GM21825 (cell line): ENCODE measurements around the gene EIF4E3.

ENCODE experiments used
- ATAC-seq: cut with Tn5 transposase; IDR thresholded peaks from one replicate; pipeline ENCODE4 v1.9.1; 2021; ENCODE audit warnings: mild to moderate bottlenecking, moderate library complexity; ENCODE audit not compliant: unreplicated experiment

EIF4E3 gene

DNA sequence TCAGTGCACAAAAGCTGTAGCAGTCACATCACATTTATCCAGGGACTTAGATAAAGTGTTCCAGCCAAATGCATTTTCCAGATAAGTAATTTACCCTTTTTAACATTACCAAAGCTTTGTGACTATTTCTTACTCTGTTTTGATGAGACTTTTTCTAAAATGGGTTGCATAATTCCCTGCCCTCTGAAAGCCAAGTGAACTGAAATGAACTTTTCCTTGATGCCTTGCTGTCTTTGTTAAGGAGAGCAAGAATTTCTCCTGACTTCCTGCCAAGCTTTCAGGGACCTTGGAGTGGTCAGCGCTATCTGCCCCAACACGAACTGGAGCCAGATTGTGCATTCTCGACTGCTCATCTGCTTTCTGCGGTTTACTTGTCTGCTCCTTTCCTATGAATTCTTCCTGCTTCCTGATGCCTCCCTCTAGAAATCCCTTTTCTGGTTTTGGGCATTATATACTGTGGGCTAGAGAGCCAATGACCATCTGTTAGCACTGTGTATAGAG is 34.8 kb downstream of the EIF4E3 start:
- no peak for ATAC-seq

DNA sequence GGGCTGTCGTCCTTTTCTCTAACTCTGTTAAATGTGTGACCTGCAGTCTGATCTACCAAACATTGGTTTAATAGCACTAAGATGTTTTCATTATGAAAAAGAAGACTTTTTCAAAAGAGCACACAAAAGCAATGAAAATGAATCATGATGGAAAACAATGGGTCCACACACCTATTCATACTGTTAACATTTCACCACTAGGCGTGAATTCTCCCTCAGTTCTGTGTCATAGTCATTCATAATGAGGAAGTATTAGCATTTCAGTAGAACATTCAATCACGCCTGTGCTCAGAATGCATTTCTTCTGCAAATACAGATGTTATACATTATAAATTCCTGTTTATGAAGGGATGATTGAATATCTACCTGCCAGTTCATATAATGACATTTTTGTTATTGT is 35.9 kb downstream of the EIF4E3 start:
- no peak for ATAC-seq

DNA sequence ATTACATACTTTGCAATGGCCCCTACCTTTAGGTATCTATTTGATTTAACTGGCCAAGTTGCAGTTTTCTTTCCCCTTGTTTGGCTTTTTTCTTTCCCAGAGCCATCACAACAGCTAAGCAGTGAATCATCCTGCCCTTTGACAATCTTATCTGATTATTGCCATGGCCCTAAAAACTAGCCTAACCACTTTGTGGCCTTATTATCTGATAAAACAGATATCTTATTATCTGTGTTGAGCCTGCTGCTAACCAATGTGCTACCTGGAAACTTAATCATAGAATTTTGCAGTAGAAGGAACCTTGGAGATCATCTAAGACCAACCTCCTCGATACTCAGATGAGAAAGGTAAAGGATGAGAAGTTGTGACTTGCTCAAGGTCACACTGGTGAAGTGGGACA is 37.1 kb downstream of the EIF4E3 start:
- ATAC-seq: no peak

DNA sequence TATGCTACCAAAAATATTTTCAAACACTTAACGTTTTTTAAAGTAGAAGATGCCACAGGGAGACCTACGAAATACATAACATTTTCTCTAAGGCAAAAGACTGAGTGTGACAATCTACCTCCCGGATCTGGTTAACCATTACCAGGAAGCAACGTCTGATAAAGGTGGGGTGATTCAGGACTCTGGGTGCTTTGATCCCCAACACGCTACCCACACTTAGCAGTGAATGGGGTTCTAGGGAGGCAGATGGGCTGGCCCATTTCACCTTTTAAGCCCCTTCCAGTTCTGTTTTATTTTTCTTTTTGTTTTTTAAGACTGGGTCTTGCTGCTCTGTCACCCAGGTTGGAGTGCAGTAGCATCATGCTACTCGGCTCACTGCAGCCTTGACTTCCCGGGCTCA is 39.5 kb downstream of the EIF4E3 start:
- no peak for ATAC-seq

DNA sequence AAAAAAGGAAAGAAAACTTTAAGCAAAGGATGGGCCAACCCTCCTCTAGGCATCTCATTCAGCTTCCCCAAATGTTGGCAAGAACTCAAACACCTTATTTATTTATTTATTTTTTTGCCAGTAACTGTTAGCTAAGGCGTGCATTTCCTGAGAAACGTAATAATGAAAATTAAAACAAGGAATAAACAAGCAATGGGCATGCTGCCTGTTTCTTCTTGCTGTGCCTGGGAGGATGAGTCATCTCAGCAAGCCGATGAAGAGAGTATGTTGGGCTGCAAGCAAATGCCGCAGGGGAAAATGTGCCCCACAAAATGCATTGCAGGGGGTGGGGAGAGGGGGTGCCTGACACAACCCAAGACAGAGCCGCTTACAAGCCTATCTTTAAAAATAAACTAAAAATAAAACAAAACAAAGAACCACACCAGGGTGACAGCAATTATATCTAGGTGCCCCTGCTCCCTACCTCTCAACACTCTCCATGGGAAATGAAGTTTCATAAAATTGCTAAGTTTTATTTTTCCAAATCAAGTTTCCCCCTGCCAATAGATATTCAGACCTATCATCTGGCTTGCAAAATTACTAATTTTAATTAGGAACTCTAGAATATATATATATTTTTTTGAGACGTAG is 40.3 kb downstream of the EIF4E3 start:
- no peak for ATAC-seq

DNA sequence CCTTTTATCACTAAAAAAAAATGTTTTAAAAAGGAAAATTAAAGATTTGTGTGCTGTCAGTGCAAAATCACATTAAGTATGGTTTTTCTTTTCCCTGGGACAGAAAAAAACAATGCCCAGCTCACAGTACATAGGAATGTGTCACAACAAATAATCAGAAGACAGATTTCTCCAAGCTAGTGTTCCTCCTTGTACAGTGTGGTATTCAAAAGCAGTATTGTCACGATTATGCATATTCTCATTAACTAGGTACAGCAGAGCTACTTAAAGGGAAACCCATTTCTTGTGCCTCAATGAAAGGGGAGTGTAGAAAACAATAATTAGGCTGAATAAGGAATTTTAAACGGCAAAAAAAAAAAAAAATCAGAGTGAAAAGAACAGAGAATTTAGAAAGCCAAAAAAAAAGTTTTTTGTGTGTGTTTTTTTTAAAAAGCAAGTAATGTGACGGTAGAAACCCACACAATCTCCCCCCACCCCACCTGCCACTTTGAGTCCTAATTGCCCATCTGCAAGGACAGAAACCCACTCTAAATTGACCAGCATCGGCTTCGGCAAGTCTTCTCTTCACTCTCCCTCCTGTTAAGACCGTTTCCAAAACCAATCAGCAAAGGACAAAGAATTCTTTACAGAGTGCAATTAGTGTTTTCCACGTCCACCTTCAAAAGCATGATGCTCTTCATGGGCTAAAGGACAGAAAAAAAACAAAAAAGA is 41.0 kb downstream of the EIF4E3 start:
- no peak for ATAC-seq

DNA sequence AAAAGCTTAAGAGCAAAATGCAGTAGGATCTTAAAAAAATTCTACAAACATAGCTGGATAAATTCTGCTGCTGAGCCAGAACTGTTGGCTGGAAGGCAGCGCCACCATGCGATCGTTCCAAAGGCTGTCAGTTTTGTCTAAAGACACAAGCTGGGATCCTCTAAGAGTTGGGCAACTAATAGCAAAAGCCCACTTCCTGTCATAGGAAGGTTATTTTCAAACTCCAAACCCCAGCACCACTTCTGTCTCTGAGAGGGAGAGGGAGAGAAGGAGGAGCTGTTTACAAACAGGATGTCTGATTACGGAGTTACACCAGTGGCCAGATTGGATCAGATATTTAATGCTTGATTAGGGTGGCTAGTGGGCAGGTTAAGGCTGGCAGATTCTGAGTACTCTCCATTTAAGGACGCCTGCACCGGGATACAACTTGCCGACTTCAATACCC is 44.0 kb downstream of the EIF4E3 start:
- ATAC-seq: no peak

DNA sequence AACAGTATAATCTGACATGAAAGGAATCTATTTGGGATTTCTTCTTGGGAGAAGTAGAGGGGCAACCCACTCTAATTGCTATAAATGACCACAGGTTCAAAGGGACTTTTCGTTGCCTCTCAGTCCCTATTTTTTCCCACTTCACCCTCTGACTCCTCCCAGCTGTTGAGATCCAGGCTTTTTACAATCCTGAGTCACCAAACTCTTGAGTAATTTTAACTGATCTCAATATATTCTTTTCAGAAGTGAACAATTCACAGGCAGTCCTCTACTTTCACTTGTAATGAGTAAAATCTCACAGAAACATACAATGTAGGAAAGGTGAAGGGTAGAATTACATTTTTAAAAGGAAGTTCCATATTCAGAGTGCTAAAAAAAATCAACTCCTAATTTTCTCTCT is 44.6 kb downstream of the EIF4E3 start:
- ATAC-seq: no peak

DNA sequence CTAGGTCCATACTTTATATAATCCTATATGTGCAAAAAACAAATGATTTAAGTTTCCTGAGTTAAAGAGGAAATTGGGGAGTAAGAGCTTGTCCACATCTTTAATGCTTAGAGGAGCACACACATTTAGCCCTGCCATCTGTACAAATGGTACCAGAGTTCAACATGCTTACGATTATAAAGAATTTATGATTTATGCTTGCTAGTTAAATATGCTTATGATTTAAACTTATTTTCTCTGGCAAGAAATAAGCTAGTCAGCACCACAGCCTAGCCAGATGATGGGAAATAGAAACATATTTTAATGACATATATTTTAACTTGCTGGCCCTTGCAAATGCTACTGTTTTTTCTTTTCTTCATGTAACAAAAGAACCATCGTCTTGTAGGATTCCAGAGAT is 48.3 kb downstream of the EIF4E3 start:
- no peak for ATAC-seq

DNA sequence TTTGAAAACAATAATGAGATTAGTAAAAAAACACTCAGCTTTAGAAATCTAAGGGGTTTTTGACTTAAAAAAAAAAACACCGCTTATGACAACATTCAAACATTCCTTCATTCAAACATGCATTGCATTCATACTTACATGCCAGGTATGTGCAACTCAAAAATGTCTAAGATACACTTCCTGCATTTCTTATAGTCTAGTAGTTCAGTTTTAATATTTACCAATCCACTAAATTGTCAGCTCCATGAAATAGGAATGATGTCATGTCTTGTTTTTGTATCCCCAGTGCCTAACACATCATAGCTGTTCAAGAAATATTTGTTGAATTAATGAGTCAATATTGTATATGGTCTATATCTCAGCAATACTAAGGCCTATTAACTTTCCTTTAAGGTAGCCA is 51.7 kb downstream of the EIF4E3 start:
- no peak for ATAC-seq

DNA sequence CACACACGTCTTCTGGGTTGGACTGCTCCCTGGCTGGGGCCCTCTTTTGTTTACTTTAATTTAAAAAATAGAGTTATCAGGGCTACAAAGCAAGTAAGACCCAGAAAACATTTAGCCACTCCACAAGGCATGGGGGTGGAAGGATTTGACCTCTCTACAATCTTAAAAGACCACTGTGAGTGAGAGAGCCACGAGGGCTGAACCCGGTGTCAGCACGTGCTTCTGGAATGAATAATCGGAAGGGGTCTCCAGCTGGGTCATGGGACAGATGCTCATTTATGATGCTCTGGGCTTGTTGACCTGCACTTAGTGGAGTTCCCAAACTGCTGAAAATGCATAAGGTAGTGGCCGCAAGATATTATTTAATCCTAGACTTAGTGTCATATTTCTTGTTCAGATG is 52.4 kb downstream of the EIF4E3 start:
- no peak for ATAC-seq

DNA sequence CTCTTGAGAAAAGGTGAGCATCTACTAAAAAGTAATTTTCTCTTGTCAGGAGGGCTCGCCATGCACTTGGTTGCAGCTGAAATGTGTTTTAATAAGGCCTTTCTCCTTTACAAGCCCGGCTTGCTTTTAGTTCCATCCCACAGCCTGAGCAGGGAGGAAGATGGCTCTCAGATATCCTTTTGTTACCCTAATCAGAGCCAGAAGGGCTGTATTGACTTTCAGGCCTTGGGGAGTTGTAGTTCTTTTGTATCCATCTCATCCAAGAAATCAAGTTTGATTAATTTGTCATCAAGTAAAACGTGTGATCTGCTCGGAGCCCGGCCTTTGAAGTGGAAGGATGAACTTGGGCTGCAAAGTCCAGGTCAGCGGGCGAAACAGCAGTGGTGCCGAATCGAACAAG is 52.9 kb downstream of the EIF4E3 start:
- ATAC-seq: no peak

DNA sequence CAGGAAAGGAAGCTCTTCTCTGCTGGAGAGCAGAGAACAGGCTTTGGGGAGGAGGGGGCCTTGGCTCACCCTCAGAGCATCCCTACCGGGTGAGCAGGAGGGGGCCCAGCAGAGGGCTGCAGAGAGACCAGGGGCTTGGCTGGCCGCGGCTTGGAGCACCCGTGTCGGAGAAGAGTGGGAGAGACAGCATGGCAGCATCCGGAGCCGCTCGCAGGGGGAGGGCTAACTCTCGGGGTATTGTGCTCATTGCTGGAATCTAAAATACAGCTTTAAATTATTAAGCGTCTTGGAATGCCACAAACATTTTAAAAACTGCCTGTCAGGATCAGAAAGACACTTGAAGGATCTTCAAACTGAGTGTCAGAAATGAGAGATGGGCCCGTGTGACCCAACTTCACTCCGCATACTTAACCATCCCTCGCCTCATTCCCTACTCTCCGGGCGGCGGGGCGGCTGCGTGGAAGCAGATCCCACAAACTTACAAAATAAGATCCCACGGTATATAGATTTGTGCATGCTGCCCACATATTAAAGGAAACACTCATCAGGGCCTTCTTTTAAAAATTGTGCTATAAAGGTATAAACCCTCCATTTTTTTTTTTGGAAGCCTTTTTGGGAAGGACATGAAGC is 53.9 kb downstream of the EIF4E3 start:
- no peak for ATAC-seq

DNA sequence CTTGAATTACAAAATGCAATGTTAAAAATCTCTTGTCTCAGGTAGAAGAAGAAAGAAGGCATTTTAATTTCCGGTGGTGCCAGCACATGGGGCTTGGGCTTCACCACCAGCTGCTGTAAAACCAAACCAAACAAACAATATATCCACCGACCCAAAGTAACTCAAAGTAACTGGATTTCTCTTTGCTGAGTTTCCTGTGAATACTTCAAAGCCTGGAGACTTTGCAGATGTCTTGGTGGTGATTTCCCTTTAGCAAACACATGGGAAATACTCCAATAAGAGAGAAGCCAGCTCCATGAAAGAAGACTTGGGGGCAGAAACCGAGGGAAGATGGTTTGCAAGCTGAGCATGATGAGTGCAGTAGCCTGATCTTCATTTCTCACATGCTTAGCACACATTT is 62.6 kb downstream of the EIF4E3 start:
- no peak for ATAC-seq

DNA sequence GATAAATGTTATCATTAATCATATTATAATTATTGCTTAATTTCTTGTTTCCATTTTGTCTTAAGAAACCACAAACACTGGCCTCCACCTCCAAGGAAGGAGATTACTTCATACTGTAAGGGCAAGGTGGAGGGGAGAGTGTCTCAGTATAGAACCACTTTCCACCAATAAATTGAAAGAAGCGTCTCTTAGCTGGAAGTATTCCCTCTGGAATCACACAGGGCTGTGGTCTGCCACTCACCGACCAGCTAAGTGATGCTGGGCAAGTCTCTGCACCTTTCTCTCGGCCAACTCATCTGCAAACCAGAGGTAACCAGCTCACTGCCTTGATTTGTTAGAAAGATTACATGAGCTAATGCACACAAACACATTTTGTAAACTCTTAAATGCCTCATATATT is 63.1 kb downstream of the EIF4E3 start:
- no peak for ATAC-seq

DNA sequence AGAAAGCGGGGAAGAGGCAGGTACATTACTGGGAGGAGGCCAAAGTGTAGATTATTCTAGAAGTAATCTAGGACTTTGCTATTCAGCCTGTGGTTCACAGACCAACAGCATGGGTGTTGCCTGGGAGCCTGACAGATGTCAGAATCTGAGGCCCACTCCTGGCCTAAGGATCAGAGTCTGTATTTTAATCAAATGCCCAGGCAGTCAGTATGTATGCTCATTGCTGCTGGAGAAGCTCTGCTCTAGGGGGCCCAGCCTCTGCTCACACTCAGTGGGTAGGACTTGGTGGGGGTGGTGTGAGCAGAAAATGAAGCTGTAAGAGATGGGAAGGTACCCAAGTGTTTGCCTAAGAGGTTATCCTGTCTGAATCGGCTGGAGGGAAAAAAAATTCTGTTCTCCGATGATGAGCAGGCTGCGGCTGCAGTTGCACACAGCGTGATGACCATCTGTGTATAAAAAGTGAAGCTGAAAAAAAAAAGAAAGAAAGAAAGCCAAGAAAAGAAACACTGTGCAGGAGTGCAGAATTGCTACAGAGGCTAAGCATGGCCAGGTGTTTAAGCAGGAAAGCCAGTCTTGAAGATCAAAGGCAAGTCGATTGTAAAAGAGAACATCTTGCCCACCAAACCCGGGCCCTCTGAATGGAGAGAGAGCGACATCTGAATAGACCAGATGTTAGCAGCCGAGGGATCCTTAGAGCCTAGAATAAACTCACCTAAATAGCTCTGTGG is 65.2 kb downstream of the EIF4E3 start:
- no peak for ATAC-seq

DNA sequence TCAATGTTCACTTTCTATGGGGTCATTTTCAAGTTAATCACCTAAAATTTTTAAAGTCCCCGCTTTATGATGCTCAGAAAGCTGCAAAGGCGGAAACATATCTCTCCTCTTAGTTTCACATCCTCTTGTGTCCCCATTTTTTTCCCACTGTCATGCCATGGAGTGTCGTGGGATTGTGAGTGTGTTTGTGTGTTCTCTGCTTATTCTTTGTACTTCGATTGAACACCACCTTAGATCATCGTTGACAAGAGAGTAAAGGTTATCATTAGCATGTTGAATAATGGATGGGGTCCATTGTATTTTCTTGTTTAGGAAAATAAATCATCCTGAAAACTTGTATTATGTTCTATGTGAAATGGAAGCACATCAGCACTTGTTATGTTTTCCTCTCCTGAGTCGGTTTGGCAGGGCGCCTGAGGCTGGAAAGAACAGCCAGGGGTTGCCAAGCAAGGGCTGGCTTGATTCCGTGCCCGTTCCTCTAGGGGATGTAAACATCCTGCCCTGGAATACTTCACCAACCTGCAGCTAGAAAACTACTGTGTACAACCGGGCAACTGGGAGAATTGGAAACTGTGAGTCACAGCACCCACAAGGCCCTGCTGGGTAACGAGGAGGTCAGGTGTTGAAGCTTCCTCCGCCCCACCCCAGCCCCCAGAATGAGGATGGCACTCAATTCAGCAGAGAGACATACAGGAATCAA is 67.2 kb downstream of the EIF4E3 start:
- ATAC-seq: no peak

DNA sequence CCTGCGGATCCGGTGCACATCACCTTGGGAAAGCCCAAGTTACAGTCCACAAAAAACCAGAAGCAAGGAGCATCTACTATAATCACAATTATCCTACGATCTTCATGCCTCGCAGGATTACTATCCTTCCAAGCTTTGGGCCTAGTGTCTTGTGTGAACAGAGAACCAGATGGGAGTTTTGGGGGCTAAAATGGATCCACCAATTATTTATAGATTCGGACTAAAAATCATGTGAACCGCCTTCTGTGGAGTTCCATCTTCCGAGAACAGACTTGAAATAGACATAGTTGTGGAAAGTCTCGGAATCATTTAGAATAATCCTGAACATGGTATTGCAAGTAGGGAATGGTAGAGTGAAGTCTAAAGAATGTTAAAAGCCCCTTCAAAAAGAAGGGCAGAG is 70.1 kb downstream of the EIF4E3 start:
- ATAC-seq: no peak

DNA sequence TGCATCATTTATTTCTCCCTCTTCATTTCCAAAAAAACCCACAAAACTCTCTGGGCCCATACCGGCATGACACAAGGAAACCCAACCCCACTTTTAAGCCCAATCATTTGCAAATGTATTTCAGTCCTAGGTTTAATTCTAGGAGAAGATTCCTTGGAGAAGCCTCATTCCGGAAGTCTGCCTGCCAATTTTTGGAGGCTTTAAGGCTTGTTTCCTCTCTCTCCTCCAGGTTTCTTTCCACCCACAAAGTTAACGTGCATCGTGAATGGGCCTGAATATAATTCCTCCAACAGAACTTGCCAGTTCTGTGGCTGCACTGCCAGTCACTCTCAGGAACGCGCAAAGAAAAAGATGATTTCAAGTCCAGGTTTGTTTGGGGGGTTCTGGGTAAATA is 71.8 kb downstream of the EIF4E3 start:
- no peak for ATAC-seq

DNA sequence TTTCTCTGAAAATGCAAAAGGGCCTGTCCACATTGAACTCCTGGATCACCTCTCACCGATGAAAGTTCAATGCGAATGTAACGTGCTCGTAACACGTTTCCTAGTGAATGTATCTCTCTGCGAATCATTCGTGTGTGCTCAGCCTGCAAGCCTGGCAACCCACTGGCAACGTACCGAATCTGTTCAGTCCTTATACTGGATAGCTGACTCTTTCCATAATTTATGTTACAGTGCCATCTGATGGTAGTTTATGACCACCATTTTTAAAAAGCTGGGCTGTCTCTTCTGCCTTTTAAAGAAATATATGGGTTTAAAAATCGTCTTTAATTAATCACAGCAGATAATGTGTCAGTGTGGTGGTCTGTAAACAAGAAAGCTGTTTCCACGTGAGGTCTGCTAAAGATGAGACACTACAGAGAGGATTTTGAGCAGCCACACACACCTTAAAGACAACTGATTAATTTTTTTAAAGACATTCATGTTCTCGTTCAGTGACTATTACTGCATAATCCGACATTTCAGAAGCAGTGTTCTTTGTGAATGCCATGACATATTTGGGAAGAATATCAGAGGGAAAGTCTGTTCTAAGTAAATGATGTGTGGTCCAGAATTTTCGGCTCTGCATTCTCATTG is 72.3 kb downstream of the EIF4E3 start:
- ATAC-seq: no peak

DNA sequence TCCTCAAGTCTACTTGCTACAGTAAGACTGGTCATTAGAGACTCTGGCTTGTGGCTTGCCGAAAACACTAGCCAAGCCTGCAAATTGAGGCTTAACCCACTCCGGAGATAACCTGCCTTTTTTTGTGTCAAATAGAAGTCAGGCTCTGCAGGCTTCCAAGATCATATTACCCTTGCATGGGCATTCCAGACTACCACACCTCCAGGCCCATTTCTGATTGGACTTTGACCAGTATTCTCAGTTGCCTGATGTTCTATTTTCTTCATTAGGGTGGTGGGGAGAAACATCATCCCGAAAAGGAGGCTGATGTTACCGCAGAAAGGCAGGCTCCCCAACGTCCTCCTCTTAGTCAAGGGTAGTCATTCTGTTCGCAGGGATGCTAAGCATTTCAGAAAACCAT is 73.6 kb downstream of the EIF4E3 start:
- ATAC-seq: no peak
